Measurements from ENCODE around the gene OR51V1. TPM values are rescaled to one million over a fixed set of nuclear protein-coding genes. Genes with fewer than 3 reads are reported as not detected.

Gene OR51V1
- total and polyA plus RNA-seq, 12 donors: not detected

DNA sequence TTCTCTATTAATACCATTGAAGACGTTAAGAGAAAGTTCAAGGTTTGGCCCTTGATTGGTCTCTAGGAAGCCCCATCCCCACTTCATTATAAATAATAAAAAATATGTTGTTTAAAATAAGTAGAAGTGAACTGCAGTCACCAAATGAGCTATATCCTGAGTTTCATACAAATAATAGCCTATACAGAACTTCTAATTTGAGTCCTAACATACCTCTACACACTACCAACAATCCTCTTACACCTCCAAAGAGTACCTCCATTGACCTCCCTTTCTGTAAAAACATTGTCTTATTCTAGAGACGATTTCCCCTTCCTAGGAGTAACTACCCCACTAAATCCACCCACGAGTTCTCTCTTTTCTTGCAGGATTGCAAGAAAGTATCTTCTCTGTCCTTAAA, 41.0 kb upstream of the OR51V1 start:
- intact Hi-C loops (cut with DNase I): no loop called here
- Histone ChIP-seq H3K27ac (no peak overlapping the region), H3K27me3 (peaks cover 0 to 8% (median 0%) of the 10 kb centered on the region in 7 donors), H3K4me1 (no peaks in the 10 kb centered on the region), H3K9me3 (no peaks in the 10 kb centered on the region), H3K36me3 (no peaks in the 10 kb centered on the region), H3K4me3 (no peak overlapping the region)
- DNase-seq (no peak), ATAC-seq (no peak)
- 53 to 58% methylated on average over 3 of the region's 3 CpGs for WGBS, 2 donors
- no peak for TF ChIP-seq CTCF (IDR thresholded peaks at IDR 0.05)

- WGBS, 2 donors: 59 to 77% methylated on average over 2 of the region's 2 CpGs
Observed at GRCh38 chr11:5240458-5240857, 40.0 kb upstream of the OR51V1 start.

GRCh38 chr11:5240056-5240455, 39.6 kb upstream of the OR51V1 start:
- ATAC-seq: no peak
- Histone ChIP-seq H3K9me3 (no peaks in the 10 kb centered on the region), H3K36me3 (no peaks in the 10 kb centered on the region), H3K4me1 (no peaks in the 10 kb centered on the region), H3K27me3 (peaks cover 0 to 8% (median 0%) of the 10 kb centered on the region in 7 donors), H3K4me3 (no peak overlapping the region), H3K27ac (no peak overlapping the region)
- TF ChIP-seq CTCF (IDR thresholded peaks at IDR 0.05): no peak
- WGBS, 2 donors: 78 to 80% methylated on average over 1 of the region's 1 CpG
- no peak for DNase-seq
- intact Hi-C loops (cut with DNase I): no loop called here

More at GRCh38 chr11:5240458-5240857, 40.0 kb upstream of the OR51V1 start:
- Histone ChIP-seq H3K9me3 (no peaks in the 10 kb centered on the region), H3K27ac (no peak overlapping the region), H3K4me1 (no peaks in the 10 kb centered on the region), H3K36me3 (no peaks in the 10 kb centered on the region), H3K4me3 (no peak overlapping the region), H3K27me3 (peaks cover 0 to 8% (median 0%) of the 10 kb centered on the region in 7 donors)
- intact Hi-C loops (cut with DNase I): no loop called here
- DNase-seq (no peak), ATAC-seq (no peak)
- TF ChIP-seq CTCF (IDR thresholded peaks at IDR 0.05): no peak

GRCh38 chr11:5239046-5239445, 38.6 kb upstream of the OR51V1 start:
- DNase-seq (no peak), ATAC-seq (no peak)
- intact Hi-C loops (cut with DNase I): no loop called here
- TF ChIP-seq CTCF (IDR thresholded peaks at IDR 0.05): no peak
- Histone ChIP-seq H3K27ac (no peak overlapping the region), H3K27me3 (peaks cover 0 to 13% (median 0%) of the 10 kb centered on the region in 7 donors), H3K9me3 (no peaks in the 10 kb centered on the region), H3K4me3 (no peak overlapping the region), H3K4me1 (no peaks in the 10 kb centered on the region), H3K36me3 (no peaks in the 10 kb centered on the region)
